ENCODE data around the gene LCA5. TPM values are rescaled to one million over a fixed set of nuclear protein-coding genes. Genes with fewer than 3 reads are reported as not detected.
"Not testable (repeated sequence)": the region's sequence is repeated elsewhere in the genome, so short reads cannot be mapped to it uniquely, and the experiment has no call there.

The LCA5 gene
- total RNA-seq, 1 experiment from 2014 or later, result 5.4 TPM

GRCh38 chr6:79538106-79538971 lies 1.1 kb upstream of the LCA5 start:
- peak; percentile 29 for DNase-seq (ENCODE audit: low read depth)

- DNase-seq (ENCODE audit: low read depth), result peak; percentile 27
Measured at GRCh38 chr6:79536585-79536953, 661 bp downstream of the LCA5 start.

DNA sequence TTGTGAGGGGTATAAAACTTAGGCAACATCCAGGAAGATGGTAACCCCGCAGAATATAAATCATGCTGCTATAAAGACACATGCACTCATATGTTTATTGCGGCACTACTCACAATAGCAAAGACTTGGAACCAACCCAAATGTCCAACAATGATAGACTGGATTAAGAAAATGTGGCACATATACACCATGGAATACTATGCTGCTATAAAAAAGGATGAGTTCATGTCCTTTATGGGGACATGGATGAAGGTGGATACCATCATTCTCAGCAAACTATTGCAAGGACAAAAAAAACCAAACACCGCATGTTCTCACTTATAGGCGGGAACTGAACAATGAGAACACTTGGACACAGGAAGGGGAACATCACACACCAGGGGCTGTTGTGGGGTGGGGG lies 7.7 kb downstream of the LCA5 start:
- not testable (repeated sequence) for DNase-seq (ENCODE audit: low read depth)

GRCh38 chr6:79526897-79527296 lies 10.3 kb downstream of the LCA5 start:
- DNase-seq (ENCODE audit: low read depth), result no peak

DNA sequence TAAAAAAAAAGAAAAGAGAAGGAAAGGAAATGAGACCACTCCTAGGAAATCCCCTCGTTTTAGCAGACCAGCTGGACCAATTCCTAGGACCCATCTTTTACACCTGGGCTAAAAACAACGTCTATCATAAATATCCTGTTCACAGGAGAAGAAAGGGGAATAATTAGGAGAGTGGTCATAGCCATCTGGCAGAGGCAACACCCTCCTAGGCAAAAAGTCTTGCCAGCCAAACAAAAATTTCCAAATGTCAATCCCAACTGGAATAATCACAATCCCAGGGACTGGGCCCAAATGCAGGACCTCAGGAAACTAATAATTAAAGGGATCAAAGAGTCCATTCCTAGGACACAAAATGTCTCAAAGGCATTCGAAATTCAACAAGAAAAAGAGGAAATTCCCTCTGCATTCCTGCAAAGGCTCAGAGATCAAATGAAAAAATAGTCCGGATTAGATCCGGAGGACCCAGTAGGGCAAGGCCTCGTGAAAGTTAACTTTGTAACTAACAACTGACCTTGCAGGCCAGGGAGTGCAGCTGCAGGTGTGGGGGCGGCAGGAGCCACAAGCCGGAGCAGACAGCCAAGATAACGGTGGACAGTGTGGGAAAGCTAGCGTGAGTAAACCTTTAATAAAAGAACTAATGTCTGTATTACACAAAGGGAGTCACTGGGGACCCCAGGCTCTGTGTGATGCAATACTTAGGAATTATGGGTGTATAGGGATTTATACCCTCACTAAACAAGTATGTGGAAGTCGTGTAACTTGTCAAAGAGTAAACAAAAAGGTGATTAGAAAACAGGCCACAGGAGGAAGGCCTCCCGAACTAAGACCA lies 11.7 kb downstream of the LCA5 start:
- DNase-seq (ENCODE audit: low read depth), result no peak

DNA sequence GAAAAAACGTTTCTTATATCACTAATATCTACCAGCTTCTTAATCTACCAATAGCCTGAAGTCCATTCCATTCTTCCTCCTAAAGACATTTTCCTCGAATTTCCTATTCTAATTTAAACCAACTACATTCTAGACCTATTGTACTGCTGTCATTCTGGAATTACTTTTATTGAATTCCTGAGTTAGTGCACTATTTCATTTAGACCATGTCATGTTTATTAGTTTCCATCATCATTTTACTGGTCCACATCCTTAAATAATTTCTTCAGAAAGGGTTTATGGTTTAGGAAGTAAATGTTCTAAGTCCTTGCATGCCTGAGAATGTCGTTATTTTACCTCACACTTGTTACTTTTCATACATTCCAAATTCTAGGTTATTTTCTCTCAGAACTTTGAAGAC lies 13.2 kb downstream of the LCA5 start:
- no peak for DNase-seq (ENCODE audit: low read depth)

GRCh38 chr6:79522609-79523008 lies 14.6 kb downstream of the LCA5 start:
- DNase-seq (ENCODE audit: low read depth), result no peak

DNA sequence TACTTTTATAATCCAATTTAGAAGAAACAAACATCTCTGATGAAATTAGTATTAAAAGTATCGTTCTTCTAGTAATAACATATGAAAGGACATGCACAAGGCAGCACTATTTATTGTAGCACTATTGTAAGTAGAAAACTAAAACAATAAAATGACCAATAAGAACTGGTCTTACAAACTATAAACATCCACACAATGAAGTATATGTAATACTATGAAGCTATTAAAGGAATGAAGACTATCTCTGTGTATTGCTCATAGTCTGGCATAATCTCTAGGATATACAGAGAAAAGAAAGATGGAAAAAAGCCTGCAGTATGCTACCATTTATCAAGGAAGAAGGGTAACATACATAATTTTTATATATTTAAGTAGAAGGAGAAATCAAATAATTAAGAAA lies 16.7 kb downstream of the LCA5 start:
- no peak for DNase-seq (ENCODE audit: low read depth)

DNA sequence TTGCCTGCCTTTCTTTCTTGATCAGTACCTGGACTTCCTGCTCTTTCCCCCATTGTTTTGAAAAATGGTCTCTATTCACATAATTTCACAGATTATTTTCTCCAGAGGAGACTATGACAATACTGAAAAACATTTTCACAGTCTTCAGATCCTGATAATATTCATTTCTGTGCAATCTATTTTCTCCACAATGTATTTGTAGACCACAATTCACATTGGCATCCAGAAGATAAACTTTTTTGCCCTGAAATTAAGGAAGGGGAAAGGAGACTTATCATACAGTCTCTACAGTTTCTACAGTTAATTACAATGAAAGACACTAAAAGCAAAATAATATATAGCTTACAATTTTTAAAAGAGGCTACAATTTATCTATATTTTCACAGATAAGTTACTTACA lies 18.4 kb downstream of the LCA5 start:
- DNase-seq (ENCODE audit: low read depth), result no peak

- no peak for DNase-seq (ENCODE audit: low read depth)
Measured at GRCh38 chr6:79515436-79515835, 21.8 kb downstream of the LCA5 start.

- no peak for DNase-seq (ENCODE audit: low read depth)
Measured at GRCh38 chr6:79513111-79513510, 24.1 kb downstream of the LCA5 start.

DNA sequence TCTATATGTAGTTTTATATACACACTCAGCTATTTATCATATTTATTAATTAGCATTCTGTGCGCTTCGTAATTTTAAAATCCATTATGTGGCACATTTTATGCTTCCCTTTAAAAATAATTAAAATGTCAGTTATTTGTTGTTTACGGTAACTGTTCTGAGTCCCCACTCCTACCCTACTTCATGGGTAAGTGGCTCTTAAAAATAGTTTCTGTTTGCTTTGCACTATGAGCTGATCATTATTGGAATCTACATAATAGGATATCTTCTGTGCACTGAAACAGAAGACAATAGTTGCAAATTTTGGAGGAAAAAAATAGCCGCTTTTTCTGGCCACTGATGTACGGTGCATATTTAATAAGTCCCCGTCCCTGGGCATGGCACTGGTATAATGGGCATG lies 25.2 kb downstream of the LCA5 start:
- no peak for DNase-seq (ENCODE audit: low read depth)

DNA sequence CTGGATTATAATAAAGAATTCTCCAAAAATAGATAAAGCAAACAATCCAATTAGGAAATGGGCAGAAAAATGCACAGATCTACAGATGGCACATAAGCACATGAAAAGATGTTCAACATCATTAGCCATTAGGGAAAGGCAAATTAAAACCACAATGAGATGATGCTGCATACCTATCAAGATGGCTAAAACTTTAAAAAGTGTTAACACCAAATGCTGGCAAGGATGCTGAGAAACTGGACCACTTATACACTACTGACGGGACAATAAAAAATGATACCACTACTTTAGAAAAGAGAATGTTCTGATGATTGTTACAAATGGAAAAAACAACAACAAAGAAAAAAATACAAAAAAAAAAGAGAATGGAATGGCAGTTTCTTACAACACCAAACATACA lies 26.5 kb downstream of the LCA5 start:
- no peak for DNase-seq (ENCODE audit: low read depth)

GRCh38 chr6:79506251-79506650 lies 31.0 kb downstream of the LCA5 start:
- no peak for DNase-seq (ENCODE audit: low read depth)

DNA sequence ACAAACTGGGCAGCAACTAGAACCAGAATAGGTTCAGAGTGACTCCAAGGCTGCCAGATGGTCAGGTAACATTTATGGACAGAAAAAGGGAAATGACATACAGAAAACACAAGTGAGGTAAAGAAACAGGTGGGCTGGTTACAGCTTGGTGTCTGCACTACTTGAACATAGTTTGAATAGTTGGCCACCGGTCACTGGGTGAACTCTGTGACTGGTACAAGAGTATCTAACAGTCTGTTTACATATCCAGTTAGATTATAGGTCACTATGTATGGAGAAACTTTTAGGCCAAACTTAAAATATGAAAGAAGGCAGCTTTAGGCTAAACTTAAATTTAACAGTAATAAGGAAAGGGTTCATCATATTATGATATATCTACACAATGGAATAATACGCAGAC lies 32.9 kb downstream of the LCA5 start:
- DNase-seq (ENCODE audit: low read depth), result no peak

GRCh38 chr6:79498842-79499241 lies 38.4 kb downstream of the LCA5 start:
- no peak for DNase-seq (ENCODE audit: low read depth)

DNA sequence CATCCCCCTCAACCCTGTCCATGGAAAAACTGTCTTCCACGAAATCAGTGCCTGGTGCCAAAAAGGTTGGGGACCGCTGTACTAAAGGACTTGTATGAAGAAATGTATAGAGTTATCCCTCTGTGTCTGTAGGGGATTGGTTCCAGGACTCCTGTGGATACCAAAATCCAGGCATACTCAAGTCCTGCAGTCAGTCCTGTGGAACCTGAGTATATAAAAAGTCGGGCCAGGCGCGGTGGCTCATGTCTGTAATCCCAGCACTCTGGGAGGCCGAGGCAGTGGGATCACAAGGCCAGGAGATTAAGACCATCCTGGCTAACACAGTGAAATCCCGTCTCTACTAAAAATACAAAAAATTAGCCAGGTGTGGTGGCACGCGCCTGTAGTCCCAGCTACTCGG lies 42.0 kb downstream of the LCA5 start:
- no peak for DNase-seq (ENCODE audit: low read depth)

GRCh38 chr6:79494841-79495240 lies 42.4 kb downstream of the LCA5 start:
- no peak for DNase-seq (ENCODE audit: low read depth)

DNA sequence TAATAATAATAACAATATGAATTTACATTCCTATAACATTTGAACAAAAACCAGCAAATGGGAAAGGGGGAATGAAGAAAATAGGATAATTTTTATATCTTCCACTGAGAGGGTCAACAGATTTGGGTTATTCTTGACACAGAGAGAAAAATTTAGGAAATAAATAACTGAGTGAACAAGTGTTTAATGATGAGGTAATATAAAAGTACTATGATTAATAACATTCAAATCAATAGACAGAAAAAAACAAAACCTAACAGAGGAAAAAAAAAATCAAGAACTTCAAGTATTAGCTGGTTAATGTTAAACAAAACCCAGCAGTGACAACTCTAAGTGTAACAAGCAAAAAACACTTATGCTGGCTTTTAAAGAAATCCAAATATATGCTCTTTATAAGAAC lies 66.5 kb downstream of the LCA5 start:
- no peak for DNase-seq (ENCODE audit: low read depth)

DNA sequence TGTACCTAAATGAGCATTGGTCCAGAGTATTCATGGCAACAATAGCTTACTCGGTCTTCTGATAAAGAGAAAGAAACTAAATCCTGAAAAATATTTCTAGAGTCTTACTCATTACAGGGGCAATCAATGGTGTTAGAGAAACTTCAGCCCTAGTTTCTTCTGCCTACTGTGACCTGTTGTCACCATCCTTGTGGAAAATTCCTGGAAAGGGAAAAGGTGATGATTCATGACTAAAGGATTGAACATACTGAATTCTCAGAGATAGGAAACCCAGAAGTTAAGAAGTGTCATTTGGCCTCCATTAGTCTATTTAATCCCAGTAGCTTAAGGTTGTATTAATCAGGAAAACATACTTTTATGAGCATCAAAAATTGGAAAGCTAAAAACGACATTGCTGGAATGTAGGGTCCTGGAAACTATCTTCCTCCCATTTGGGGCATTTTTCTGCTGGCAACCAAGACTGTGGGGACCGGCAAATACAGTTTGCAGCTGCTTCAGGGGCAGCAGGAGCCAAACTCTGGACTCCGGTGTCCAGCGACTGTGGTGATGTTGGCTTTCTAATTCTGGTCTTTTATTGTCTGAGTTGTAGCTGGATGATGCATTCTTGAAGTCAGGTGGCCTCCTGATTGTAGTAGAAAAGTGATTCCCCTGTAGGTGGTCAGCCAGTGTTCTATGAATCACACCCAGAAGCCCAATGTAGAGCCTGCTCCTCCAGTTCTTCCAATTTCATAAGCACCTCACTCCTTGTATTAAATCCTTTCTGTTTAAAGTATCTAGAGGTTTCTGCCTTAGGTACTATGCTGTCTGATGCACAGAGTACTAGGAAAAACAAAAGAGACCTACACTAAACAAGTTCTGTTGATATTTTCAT lies 67.6 kb downstream of the LCA5 start:
- DNase-seq (ENCODE audit: low read depth), result no peak

DNA sequence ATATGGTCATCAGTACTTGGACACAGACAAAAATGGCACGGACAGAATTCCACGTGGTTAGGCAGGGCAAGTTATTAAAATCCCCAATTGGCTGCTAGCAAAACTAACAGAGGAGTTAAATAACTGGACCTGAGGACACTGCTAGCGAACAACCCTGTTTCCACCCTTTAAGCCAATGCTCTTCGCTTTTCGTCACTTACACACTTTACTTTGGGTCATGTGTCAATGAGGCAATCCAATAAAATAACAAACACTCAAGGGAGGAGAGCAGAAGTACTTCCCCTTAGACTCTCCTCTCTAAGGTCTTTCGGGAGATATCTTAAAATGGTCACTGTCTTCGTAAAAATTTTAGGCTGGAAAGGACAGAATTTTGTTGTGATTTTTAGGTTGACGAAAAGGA lies 68.6 kb downstream of the LCA5 start:
- no peak for DNase-seq (ENCODE audit: low read depth)

- peak; percentile 5 for DNase-seq (ENCODE audit: low read depth)
Measured at GRCh38 chr6:79468116-79468515, 69.1 kb downstream of the LCA5 start.
